ENCODE measurements around the gene FADS3.

The FADS3 gene

GRCh38 chr11:61891331-61892084 lies at the start of gene FADS3:
FADS3 (minus strand) TSS chr11:61891545; CDS start chr11:61891381, 164 bp downstream.
- H3K4me3 ChIP-seq (ENCODE audit: low read length), result peak within 1 kb of the TSS; percentile 83; the same call in 1 of the 2 replicates
- TF ChIP-seq ZNF274 (IDR thresholded peaks at IDR 0.05; ENCODE audit: low read depth, low read length), result no peak

GRCh38 chr11:61940466-61940865 lies 49.1 kb upstream of the FADS3 start:
- H3K4me3 ChIP-seq (ENCODE audit: low read length), result no peak overlapping the region
- no peak for TF ChIP-seq ZNF274 (IDR thresholded peaks at IDR 0.05; ENCODE audit: low read depth, low read length)

GRCh38 chr11:61935861-61936260 lies 44.5 kb upstream of the FADS3 start:
- H3K4me3 ChIP-seq (ENCODE audit: low read length), result no peak overlapping the region
- no peak for TF ChIP-seq ZNF274 (IDR thresholded peaks at IDR 0.05; ENCODE audit: low read depth, low read length)

- TF ChIP-seq ZNF274 (IDR thresholded peaks at IDR 0.05; ENCODE audit: low read depth, low read length), result no peak
- H3K4me3 ChIP-seq (ENCODE audit: low read length), result no peak overlapping the region
Observed at GRCh38 chr11:61930933-61931332, 39.6 kb upstream of the FADS3 start.

GRCh38 chr11:61928606-61929005 lies 37.3 kb upstream of the FADS3 start:
- H3K4me3 ChIP-seq (ENCODE audit: low read length), result no peak overlapping the region
- TF ChIP-seq ZNF274 (IDR thresholded peaks at IDR 0.05; ENCODE audit: low read depth, low read length), result no peak

GRCh38 chr11:61927501-61927900 lies 36.2 kb upstream of the FADS3 start:
- TF ChIP-seq ZNF274 (IDR thresholded peaks at IDR 0.05; ENCODE audit: low read depth, low read length), result no peak
- H3K4me3 ChIP-seq (ENCODE audit: low read length), result no peak overlapping the region

- no peak for TF ChIP-seq ZNF274 (IDR thresholded peaks at IDR 0.05; ENCODE audit: low read depth, low read length)
- no peak overlapping the region for H3K4me3 ChIP-seq (ENCODE audit: low read length)
Observed at GRCh38 chr11:61926235-61926634, 34.9 kb upstream of the FADS3 start.

- no peak overlapping the region for H3K4me3 ChIP-seq (ENCODE audit: low read length)
- no peak for TF ChIP-seq ZNF274 (IDR thresholded peaks at IDR 0.05; ENCODE audit: low read depth, low read length)
Observed at GRCh38 chr11:61925736-61926135, 34.4 kb upstream of the FADS3 start.

- no peak overlapping the region for H3K4me3 ChIP-seq (ENCODE audit: low read length)
- no peak for TF ChIP-seq ZNF274 (IDR thresholded peaks at IDR 0.05; ENCODE audit: low read depth, low read length)
Observed at GRCh38 chr11:61924064-61924455, 32.7 kb upstream of the FADS3 start.

GRCh38 chr11:61923166-61924063 lies 32.1 kb upstream of the FADS3 start:
- no peak for TF ChIP-seq ZNF274 (IDR thresholded peaks at IDR 0.05; ENCODE audit: low read depth, low read length)
- no peak overlapping the region for H3K4me3 ChIP-seq (ENCODE audit: low read length)

GRCh38 chr11:61922539-61922938 lies 31.2 kb upstream of the FADS3 start:
- no peak for TF ChIP-seq ZNF274 (IDR thresholded peaks at IDR 0.05; ENCODE audit: low read depth, low read length)

GRCh38 chr11:61921446-61921845 lies 30.1 kb upstream of the FADS3 start:
- no peak for TF ChIP-seq ZNF274 (IDR thresholded peaks at IDR 0.05; ENCODE audit: low read depth, low read length)
- no peak overlapping the region for H3K4me3 ChIP-seq (ENCODE audit: low read length)

More at GRCh38 chr11:61922539-61922938, 31.2 kb upstream of the FADS3 start:
- H3K4me3 ChIP-seq (ENCODE audit: low read length), result no peak overlapping the region

- no peak for TF ChIP-seq ZNF274 (IDR thresholded peaks at IDR 0.05; ENCODE audit: low read depth, low read length)
- H3K4me3 ChIP-seq (ENCODE audit: low read length), result no peak overlapping the region
Observed at GRCh38 chr11:61919705-61920631, 28.6 kb upstream of the FADS3 start.

Measured in GM08714 (cell line).